OCI-LY3 (cell line): ENCODE measurements around the gene FSHR.

Experiments
- CTCF ChIP-seq: fragments of 200-600, 300-600 bp; sonication (generic); IDR thresholded peaks from 2 replicates; pipeline ENCODE4 v1.5.1; 2014; ENCODE audit warnings: antibody characterized with exemption, low read length, low read depth
- EZH2phosphoT487 ChIP-seq: fragments of 200-600 bp; shearing (Covaris generic); IDR thresholded peaks from 2 replicates; pipeline ENCODE4 v1.6.1; 2018; ENCODE audit warnings: antibody characterized with exemption, mixed run types, low read depth

DNA sequence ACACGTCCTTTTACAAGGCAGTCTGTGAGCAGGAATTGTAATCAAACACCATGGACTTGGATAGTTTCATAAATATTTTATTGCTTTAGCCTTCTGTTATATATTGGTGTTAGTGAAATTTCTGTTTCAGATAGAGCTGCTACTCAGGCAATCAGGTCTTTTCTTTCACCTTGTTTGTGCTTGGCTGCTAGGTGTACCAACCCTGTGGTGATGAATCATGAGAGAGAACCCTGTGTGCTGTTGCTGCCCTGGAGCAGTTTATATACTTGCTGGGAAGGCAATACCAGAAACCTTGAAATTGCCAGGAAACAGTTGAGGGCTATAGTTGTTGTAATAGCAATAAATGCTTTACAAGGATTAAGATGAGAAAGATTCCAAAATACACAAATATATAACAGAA lies 84.5 kb downstream of the FSHR start:
- TF ChIP-seq CTCF (no peak), EZH2phosphoT487 (no peak)
